H1 (cell line): ENCODE data around the gene SHOC1. TPM values are rescaled to one million over a fixed set of nuclear protein-coding genes. Genes with fewer than 3 reads are reported as not detected.

ENCODE experiments used
- RFX5 ChIP-seq: IDR thresholded peaks from 2 replicates; pipeline ENCODE4 v1.6.1; 2011; ENCODE audit warnings: low read depth, low read length, improper control_type of control experiment, borderline replicate concordance
- polyA plus RNA-seq, 7 experiments: library from polyadenylated mRNA; depleted of rRNA in 3 of 7; stranded (reverse) in 5 of 7; unstranded in 2 of 7; fragments of >200 nt in 5 of 7; fragments of 200-250 nt in 2 of 7; gene quantifications; 1 replicate in 5 of 7; 2 replicates in 1 of 7; 4 replicates in 1 of 7; pipeline versions ENCODE4 v1.2.1 to v1.2.3, GENCODE V29; 2011 to 2013; ENCODE audit warnings: missing spikeins in 2 of 7, mixed read lengths in 2 of 7
- total RNA-seq: library from RNA; stranded (reverse); fragmentation: NEBNext Ultra II Directional; extraction: Animal tissue kit (Norgen Biotek cat#: 25700); gene quantifications from 2 replicates; pipeline ENCODE4 v1.2.1, GENCODE V29; 2021

SHOC1 gene
- total and polyA plus RNA-seq, 2 of the 8 experiments (the other 6 are each of a cell fraction or from before 2014, with no cell fraction given): not detected

DNA sequence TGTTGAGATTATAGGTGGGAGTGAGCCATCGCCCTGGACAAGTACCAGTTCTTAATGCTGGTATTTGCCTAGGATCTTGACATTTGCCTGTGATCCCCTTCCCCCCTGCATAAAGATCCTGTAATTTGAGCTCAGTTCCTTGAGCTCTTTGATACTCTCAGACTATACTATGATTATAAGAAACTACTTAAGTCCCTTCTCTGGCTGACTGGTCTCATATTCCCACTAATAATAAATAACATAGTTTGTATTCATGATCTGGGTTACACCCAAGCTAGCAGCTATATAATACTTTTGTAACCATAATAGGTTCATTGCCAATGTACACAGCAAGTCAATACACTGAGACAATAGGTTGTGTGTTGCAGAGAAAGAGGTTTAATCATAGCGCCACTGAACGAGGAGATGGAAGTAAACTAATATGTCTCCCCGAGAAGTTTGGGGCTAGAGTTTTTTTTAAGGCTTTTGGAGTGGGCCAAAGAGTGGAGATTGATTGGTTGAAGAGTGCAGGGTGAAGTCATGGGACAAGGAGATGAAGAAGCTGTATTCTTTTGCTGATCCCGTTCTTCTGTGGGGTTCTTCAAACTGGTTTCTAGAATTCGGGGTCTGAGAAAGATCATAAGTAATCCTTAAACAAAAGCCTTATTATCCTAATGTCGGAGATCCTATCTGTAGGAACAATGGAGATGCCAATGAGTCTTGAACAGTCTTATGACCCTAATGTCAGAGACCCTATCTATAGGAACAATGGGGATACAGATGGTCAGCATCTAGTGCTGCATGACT is 20.7 kb upstream of the SHOC1 start (continued):
- no peak for TF ChIP-seq RFX5
